H1 (cell line): ENCODE results near the gene DLGAP3. TPM values are rescaled to one million over a fixed set of nuclear protein-coding genes. Genes with fewer than 3 reads are reported as not detected.

ENCODE experiments used
- CTCF ChIA-PET: fragments of 300-600 bp; sonication (Branson Sonifier 250); formaldehyde crosslinking; loops from one replicate; lab custom pipeline; 2021; ENCODE audit not compliant: partially characterized antibody; lab: Charles Lee
- POLR2A ChIA-PET: fragments of 300-600 bp; sonication (Branson Sonifier 250); formaldehyde crosslinking; loops from one replicate; lab custom pipeline; 2021; ENCODE audit warnings: inconsistent platforms; ENCODE audit not compliant: partially characterized antibody; lab: Charles Lee
- DNase-seq, 2 experiments: peaks; one replicate each; pipeline versions ENCODE4 v3.0.0 to v3.0.0-alpha.2; 2010 to 2022; ENCODE audit warnings: low spot score in 2 of 2, low read depth in 1 of 2, mixed read lengths in 1 of 2
- FAIRE-seq: peaks from 2 replicates; lab custom pipeline; 2011; peaks lifted over from hg19 to GRCh38; lab: Jason Lieb, UNC
- H2AFZ ChIP-seq: 2 replicates; pipeline ENCODE4 v1.8.1; 2012; ENCODE audit warnings: low read length, inconsistent platforms
- H2AK5ac ChIP-seq: 2 replicates; pipeline ENCODE4 v1.6.1; 2013; ENCODE audit warnings: low read depth, low read length
- H2BK120ac ChIP-seq: replicated peaks from 2 replicates; pipeline ENCODE3; 2013; ENCODE audit warnings: low read depth, low read length, inconsistent platforms
- H2BK12ac ChIP-seq: 2 replicates; pipeline ENCODE4 v1.6.1; 2013; ENCODE audit warnings: low read depth, low read length
- H2BK15ac ChIP-seq: 2 replicates; pipeline ENCODE4 v1.6.1; 2013; ENCODE audit warnings: low read length
- H2BK20ac ChIP-seq: 2 replicates; pipeline ENCODE4 v1.6.1; 2013; ENCODE audit warnings: low read length
- H2BK5ac ChIP-seq: 2 replicates; pipeline ENCODE4 v1.6.1; 2013; ENCODE audit warnings: low read depth, low read length
- H3K14ac ChIP-seq: 2 replicates; pipeline ENCODE4 v1.6.1; 2013; ENCODE audit warnings: inconsistent platforms; ENCODE audit not compliant: insufficient read length
- H3K18ac ChIP-seq: 2 replicates; pipeline ENCODE4 v1.6.1; 2013; ENCODE audit warnings: low read length; ENCODE audit errors: extremely low read depth
- H3K23ac ChIP-seq: 2 replicates; pipeline ENCODE4 v1.6.1; 2013; ENCODE audit warnings: inconsistent platforms; ENCODE audit not compliant: insufficient read length
- H3K23me2 ChIP-seq: 2 replicates; pipeline ENCODE4 v1.6.1; 2013; ENCODE audit warnings: low read depth, low read length
- H3K27ac ChIP-seq: 2 replicates; pipeline ENCODE4 v1.6.1; 2011; ENCODE audit warnings: low read depth, low read length, inconsistent platforms
- H3K27me3 ChIP-seq, 4 experiments: replicated peaks in 1 of 4; 1 replicate in 1 of 4; 2 replicates in 3 of 4; pipeline versions ENCODE4 v1.6.1 to v1.8.1; 2011 to 2013; ENCODE audit warnings: low read length in 3 of 4, mild to moderate bottlenecking in 3 of 4, inconsistent platforms in 2 of 4, mixed read lengths in 2 of 4, moderate library complexity in 1 of 4; ENCODE audit not compliant: control insufficient read depth in 3 of 4, insufficient read depth in 3 of 4; ENCODE audit errors: extremely low read depth in 1 of 4
- H3K36me3 ChIP-seq, 4 experiments: 2 replicates each; pipeline versions ENCODE4 v1.6.1 to v1.8.1; 2011 to 2013; ENCODE audit warnings: mild to moderate bottlenecking in 4 of 4, low read length in 3 of 4, moderate library complexity in 2 of 4, control low read depth in 1 of 4, inconsistent platforms in 1 of 4; ENCODE audit not compliant: insufficient read depth in 4 of 4, control insufficient read depth in 2 of 4
- H3K4ac ChIP-seq: replicated peaks from 2 replicates; pipeline ENCODE3; 2013; ENCODE audit warnings: low read length, low read depth, mixed read lengths, inconsistent platforms; ENCODE audit not compliant: insufficient read length
- H3K4me1 ChIP-seq, 4 experiments: replicated peaks in 1 of 4; 1 replicate in 1 of 4; 2 replicates in 3 of 4; pipeline versions ENCODE4 v1.6.1 to v1.8.1; 2011 to 2013; ENCODE audit warnings: low read length in 3 of 4, inconsistent platforms in 2 of 4, mixed read lengths in 1 of 4; ENCODE audit not compliant: insufficient read depth in 4 of 4, control insufficient read depth in 3 of 4
- H3K4me2 ChIP-seq, 2 experiments: 2 replicates each; pipeline versions ENCODE4 v1.6.1 to v1.8.1; 2011 to 2013; ENCODE audit warnings: low read depth in 2 of 2, low read length in 2 of 2, control low read depth in 1 of 2, inconsistent platforms in 1 of 2, mild to moderate bottlenecking in 1 of 2; ENCODE audit not compliant: insufficient read depth in 1 of 2
- H3K4me3 ChIP-seq, 4 experiments: fragments of 200-600, 300-600 bp in 1 of 4; sonication (generic), shearing (Covaris generic), sonication (Bioruptor Twin) in 1 of 4; 2 replicates each; pipeline versions ENCODE4 v1.5.1 to v1.8.1; 2011 to 2016; ENCODE audit warnings: low read length in 4 of 4, low read depth in 3 of 4, control low read depth in 2 of 4, inconsistent platforms in 2 of 4, mild to moderate bottlenecking in 2 of 4, mixed read lengths in 1 of 4, moderate library complexity in 1 of 4; ENCODE audit not compliant: insufficient read depth in 2 of 4; ENCODE audit errors: extremely low read depth in 1 of 4
- H3K56ac ChIP-seq: replicated peaks from 2 replicates; pipeline ENCODE3; 2013; ENCODE audit warnings: low read depth, mild to moderate bottlenecking, mixed read lengths, low read length, inconsistent platforms; ENCODE audit not compliant: insufficient read length
- H3K79me1 ChIP-seq: 2 replicates; pipeline ENCODE4 v1.6.1; 2013; ENCODE audit warnings: low read depth, low read length, control low read depth
- H3K79me2 ChIP-seq, 2 experiments: 2 replicates each; pipeline versions ENCODE4 v1.6.1 to v1.8.1; 2012 to 2013; ENCODE audit warnings: low read length in 2 of 2, mild to moderate bottlenecking in 2 of 2, inconsistent platforms in 1 of 2; ENCODE audit not compliant: insufficient read depth in 2 of 2, control insufficient read depth in 1 of 2
- H3K9ac ChIP-seq, 4 experiments: replicated peaks in 1 of 4; 1 replicate in 1 of 4; 2 replicates in 3 of 4; pipeline versions ENCODE4 v1.6.1 to v1.8.1; 2011 to 2013; ENCODE audit warnings: low read depth in 3 of 4, low read length in 3 of 4, control low read depth in 2 of 4, mild to moderate bottlenecking in 2 of 4, moderate library complexity in 2 of 4, inconsistent platforms in 1 of 4; ENCODE audit errors: extremely low read depth in 1 of 4
- H3K9me3 ChIP-seq, 2 experiments: 2 replicates each; pipeline versions ENCODE4 v1.6.1 to v1.8.1; 2012 to 2013; ENCODE audit warnings: mild to moderate bottlenecking in 2 of 2, moderate library complexity in 2 of 2, control low read depth in 1 of 2, inconsistent platforms in 1 of 2, low read depth in 1 of 2, low read length in 1 of 2, mixed read lengths in 1 of 2; ENCODE audit not compliant: insufficient read depth in 2 of 2
- H4K20me1 ChIP-seq, 2 experiments: replicated peaks in 1 of 2; 2 replicates each; pipeline versions ENCODE3 to v1.8.1; 2011 to 2013; ENCODE audit warnings: inconsistent platforms in 2 of 2, low read length in 2 of 2, mild to moderate bottlenecking in 1 of 2; ENCODE audit not compliant: insufficient read depth in 2 of 2, control insufficient read depth in 1 of 2
- H4K5ac ChIP-seq: 2 replicates; pipeline ENCODE4 v1.6.1; 2013; ENCODE audit warnings: low read length, low read depth, mixed read lengths, inconsistent platforms; ENCODE audit not compliant: insufficient read length
- H4K8ac ChIP-seq: 2 replicates; pipeline ENCODE4 v1.8.0; 2013; ENCODE audit warnings: mild to moderate bottlenecking, moderate library complexity, low read length, inconsistent platforms; ENCODE audit not compliant: insufficient read depth; ENCODE audit errors: extremely low read depth
- H4K91ac ChIP-seq: replicated peaks from 2 replicates; pipeline ENCODE3; 2013; ENCODE audit warnings: low read length, mixed read lengths, inconsistent platforms; ENCODE audit not compliant: insufficient read length
- CBX5 ChIP-seq: fragments of 300-800, 300-1000 bp; sonication (generic); IDR thresholded peaks from 2 replicates; pipeline ENCODE4 v1.7.1; 2016; ENCODE audit warnings: antibody characterized with exemption, low read length, low read depth
- CHD2 ChIP-seq: IDR thresholded peaks from 2 replicates; pipeline ENCODE4 v1.6.1; 2012; ENCODE audit warnings: low read length, improper control_type of control experiment
- FOSL1 ChIP-seq: IDR thresholded peaks from 2 replicates; pipeline ENCODE4 v1.6.1; 2011; ENCODE audit warnings: mild to moderate bottlenecking, low read depth, low read length, moderate library complexity; ENCODE audit not compliant: insufficient read depth
- GTF2F1 ChIP-seq: IDR thresholded peaks from 2 replicates; pipeline ENCODE4 v1.6.1; 2012; ENCODE audit warnings: low read depth, low read length, improper control_type of control experiment, borderline replicate concordance
- HDAC6 ChIP-seq: IDR thresholded peaks from one replicate; pipeline ENCODE4 v1.7.1; 2012; ENCODE audit warnings: low read depth, mild to moderate bottlenecking, inconsistent platforms, low read length, moderate library complexity
- KDM1A ChIP-seq: fragments of 200-600, 300-600 bp; sonication (generic); IDR thresholded peaks from 2 replicates; pipeline ENCODE4 v1.7.1; 2016; ENCODE audit warnings: mild to moderate bottlenecking, low read length, borderline replicate concordance
- KDM4A ChIP-seq: IDR thresholded peaks from one replicate; pipeline ENCODE4 v1.7.1; 2012; ENCODE audit warnings: low read depth, mild to moderate bottlenecking, moderate library complexity, low read length, inconsistent platforms; ENCODE audit not compliant: severe bottlenecking
- RAD21 ChIP-seq, 2 experiments: IDR thresholded peaks in 1 of 2; conservative IDR thresholded peaks in 1 of 2; 2 replicates each; pipeline ENCODE4 v1.6.1; 2011; ENCODE audit warnings: low read depth in 2 of 2, low read length in 2 of 2, improper control_type of control experiment in 1 of 2, inconsistent platforms in 1 of 2, mild to moderate bottlenecking in 1 of 2, moderate library complexity in 1 of 2
- TAF1 ChIP-seq: IDR thresholded peaks from 2 replicates; pipeline ENCODE4 v1.6.1; 2011; ENCODE audit warnings: mild to moderate bottlenecking, low read depth, low read length
- TBP ChIP-seq: IDR thresholded peaks from 2 replicates; pipeline ENCODE4 v1.6.1; 2011; ENCODE audit warnings: low read depth, low read length, improper control_type of control experiment
- TCF12 ChIP-seq: IDR thresholded peaks from 2 replicates; pipeline ENCODE4 v1.6.1; 2011; ENCODE audit warnings: low read depth, mild to moderate bottlenecking, low read length
- ZNF274 ChIP-seq: IDR thresholded peaks from 2 replicates; pipeline ENCODE4 v1.7.0; 2012; ENCODE audit warnings: low read length, borderline replicate concordance; ENCODE audit errors: extremely low read depth
- WGBS, 2 experiments: shearing (Covaris generic) in 1 of 2; methylation state at CpG; one replicate each; pipeline versions ENCODE4 v1.1.6 to v1.1.7; 2013 to 2015; ENCODE audit warnings: low lambda C conversion rate in 2 of 2, mixed read lengths in 2 of 2, inconsistent platforms in 1 of 2, low coverage in 1 of 2, missing lambda C conversion rate in 1 of 2; ENCODE audit not compliant: insufficient replicate concordance in 2 of 2, insufficient coverage in 1 of 2, insufficient read length in 1 of 2; ENCODE audit errors: extremely low coverage in 1 of 2, missing lambda C conversion rate in 1 of 2; 5-methylcytosine and 5-hydroxymethylcytosine counted together
- polyA plus RNA-seq, 7 experiments: library from polyadenylated mRNA; depleted of rRNA in 3 of 7; stranded (reverse) in 5 of 7; unstranded in 2 of 7; fragments of >200 nt in 5 of 7; fragments of 200-250 nt in 2 of 7; gene quantifications; 1 replicate in 5 of 7; 2 replicates in 1 of 7; 4 replicates in 1 of 7; pipeline versions ENCODE4 v1.2.1 to v1.2.3, GENCODE V29; 2011 to 2013; ENCODE audit warnings: missing spikeins in 2 of 7, mixed read lengths in 2 of 7
- total RNA-seq: library from RNA; stranded (reverse); fragmentation: NEBNext Ultra II Directional; extraction: Animal tissue kit (Norgen Biotek cat#: 25700); gene quantifications from 2 replicates; pipeline ENCODE4 v1.2.1, GENCODE V29; 2021
- TF ChIP-seq, protein P1 (sequence below): IDR thresholded peaks from 2 replicates; pipeline ENCODE4 v1.6.1; 2011; ENCODE audit warnings: low read depth, mild to moderate bottlenecking, low read length; ENCODE audit not compliant: insufficient read depth

The DLGAP3 gene
- total and polyA plus RNA-seq, 2 of the 8 experiments (the other 6 are each of a cell fraction or from before 2014, with no cell fraction given): 3.8 to 13.2 TPM

DNA sequence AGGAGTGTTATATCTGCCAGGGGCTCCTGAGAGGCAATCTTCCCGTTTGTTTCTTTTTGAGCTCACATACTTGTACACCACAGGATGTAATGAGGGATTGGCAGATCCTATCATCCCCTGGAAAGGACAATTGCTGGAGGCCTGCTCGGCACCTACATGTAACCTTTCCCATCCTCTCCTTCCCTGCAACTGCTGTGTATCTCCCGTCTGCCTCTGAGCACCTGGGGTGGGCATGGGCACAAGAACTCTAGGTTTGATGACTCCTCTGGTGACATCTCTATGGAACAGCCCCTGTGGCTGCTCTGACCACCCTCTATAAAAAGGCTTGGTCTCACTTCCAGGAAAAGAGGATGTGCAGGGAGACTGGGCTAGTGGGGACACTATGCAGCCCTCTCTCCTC is 44.9 kb downstream of the DLGAP3 start:
- H3K23ac ChIP-seq: no peak overlapping the region
- peak overlapping the region; percentile 45 to 74 (median 69) for H3K4me3 ChIP-seq
- no peak for DNase-seq
- no peak overlapping the region for H3K27ac ChIP-seq
- POLR2A ChIA-PET: interaction anchor here (0.8 to 2.3 kb wide), 4 partner anchors 18 to 45 kb away, joined by 3 to 12 read pairs (median 4); partner anchors contain the start of gene DLGAP3
- no peak overlapping the region for H4K91ac ChIP-seq
- peaks cover 0 to 2% of the 10 kb centered on the region in 2 experiments for H4K20me1 ChIP-seq
- H3K79me1 ChIP-seq: no peaks in the 10 kb centered on the region
- H2AK5ac ChIP-seq: no peak overlapping the region
- peaks cover 9% of the 10 kb centered on the region; the same call in 1 of the 2 replicates for H3K23me2 ChIP-seq
- peaks cover 0 to 10% (median 7%) of the 10 kb centered on the region in 4 experiments; a peak in 6 of 7 replicates for H3K4me1 ChIP-seq
- peak overlapping the region; percentile 62 to 84 for H3K4me2 ChIP-seq
- 75% methylated on average over 3 of the region's 3 CpGs; no CpG with 5 or more reads in 1 of the 2 experiments for WGBS, 2 experiments
- H2BK5ac ChIP-seq: no peak overlapping the region
- H3K18ac ChIP-seq: no peak overlapping the region
- H2BK15ac ChIP-seq: no peak overlapping the region
- CTCF ChIA-PET: interaction anchor here (0.6 to 9.8 kb wide), 14 partner anchors 13 to 1229 kb away, joined by 3 to 81 read pairs (median 4); partner anchors contain the start of gene SMIM12
- H3K79me2 ChIP-seq: no peaks in the 10 kb centered on the region
- H3K27me3 ChIP-seq: peaks cover 0 to 16% (median 13%) of the 10 kb centered on the region in 4 experiments; a peak in 6 of 7 replicates
- no peak overlapping the region for H3K9ac ChIP-seq
- H3K36me3 ChIP-seq: no peaks in the 10 kb centered on the region
- no peak overlapping the region for H3K4ac ChIP-seq
- no peak overlapping the region for H2BK12ac ChIP-seq
- H2BK120ac ChIP-seq: no peak overlapping the region
- H3K56ac ChIP-seq: no peak overlapping the region
- H2BK20ac ChIP-seq: no peak overlapping the region
- FAIRE-seq: no peak
- H4K5ac ChIP-seq: no peak overlapping the region
- no peaks in the 10 kb centered on the region for H3K9me3 ChIP-seq
- H4K8ac ChIP-seq: no peak overlapping the region
- peak overlapping the region; percentile 81; the same call in 1 of the 2 replicates for H2AFZ ChIP-seq
- no peak overlapping the region for H3K14ac ChIP-seq
- TF ChIP-seq GTF2F1 (no peak), RAD21 (IDR thresholded peaks at IDR 0.05 in 1 of 2, conservative IDR thresholded peaks at IDR 0.05 in 1 of 2; ENCODE audit: low read depth in 2 of 2, low read length in 2 of 2) (no peak), CBX5 (no peak), TCF12 (no peak), TBP (no peak), ZNF274 (no peak), HDAC6 (no peak), CHD2 (no peak), KDM4A (no peak), TAF1 (no peak), FOSL1 (no peak), KDM1A (no peak)
- TF ChIP-seq, protein P1, sequence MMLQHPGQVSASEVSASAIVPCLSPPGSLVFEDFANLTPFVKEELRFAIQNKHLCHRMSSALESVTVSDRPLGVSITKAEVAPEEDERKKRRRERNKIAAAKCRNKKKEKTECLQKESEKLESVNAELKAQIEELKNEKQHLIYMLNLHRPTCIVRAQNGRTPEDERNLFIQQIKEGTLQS: no peak
